ENCODE data around the gene RBKS. TPM values are rescaled to one million over a fixed set of nuclear protein-coding genes. Genes with fewer than 3 reads are reported as not detected.

The RBKS gene
- total RNA-seq, 2 donors from 2014 or later: 5.5 to 8.9 TPM

DNA sequence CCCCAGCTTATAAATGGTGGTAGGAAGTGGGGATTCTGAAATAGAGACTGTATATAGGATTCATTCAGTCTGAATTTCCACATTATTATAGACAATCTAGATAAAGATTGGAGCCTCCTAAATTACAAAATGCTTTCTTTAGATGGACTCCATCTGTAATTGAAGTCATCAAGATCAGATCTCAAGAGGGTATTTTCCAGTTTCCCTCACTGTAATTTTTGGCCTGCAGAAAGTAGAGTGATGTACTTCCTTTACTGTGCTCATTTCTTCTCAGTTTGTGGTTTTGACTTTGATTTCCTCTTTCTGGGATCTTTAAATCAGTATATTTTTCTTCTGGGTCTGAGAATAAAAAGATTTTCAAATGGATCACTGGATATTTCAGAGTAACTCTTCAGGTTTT, 7.5 kb upstream of the RBKS start:
- no peaks in the 10 kb centered on the region for H3K36me3 ChIP-seq
- TF ChIP-seq, protein P1, sequence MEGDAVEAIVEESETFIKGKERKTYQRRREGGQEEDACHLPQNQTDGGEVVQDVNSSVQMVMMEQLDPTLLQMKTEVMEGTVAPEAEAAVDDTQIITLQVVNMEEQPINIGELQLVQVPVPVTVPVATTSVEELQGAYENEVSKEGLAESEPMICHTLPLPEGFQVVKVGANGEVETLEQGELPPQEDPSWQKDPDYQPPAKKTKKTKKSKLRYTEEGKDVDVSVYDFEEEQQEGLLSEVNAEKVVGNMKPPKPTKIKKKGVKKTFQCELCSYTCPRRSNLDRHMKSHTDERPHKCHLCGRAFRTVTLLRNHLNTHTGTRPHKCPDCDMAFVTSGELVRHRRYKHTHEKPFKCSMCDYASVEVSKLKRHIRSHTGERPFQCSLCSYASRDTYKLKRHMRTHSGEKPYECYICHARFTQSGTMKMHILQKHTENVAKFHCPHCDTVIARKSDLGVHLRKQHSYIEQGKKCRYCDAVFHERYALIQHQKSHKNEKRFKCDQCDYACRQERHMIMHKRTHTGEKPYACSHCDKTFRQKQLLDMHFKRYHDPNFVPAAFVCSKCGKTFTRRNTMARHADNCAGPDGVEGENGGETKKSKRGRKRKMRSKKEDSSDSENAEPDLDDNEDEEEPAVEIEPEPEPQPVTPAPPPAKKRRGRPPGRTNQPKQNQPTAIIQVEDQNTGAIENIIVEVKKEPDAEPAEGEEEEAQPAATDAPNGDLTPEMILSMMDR (IDR thresholded peaks at IDR 0.05): no peak
- no peaks in the 10 kb centered on the region for H3K9me3 ChIP-seq
- H3K4me1 ChIP-seq: no peaks in the 10 kb centered on the region
- DNase-seq: no peak
- no peak overlapping the region for H3K4me3 ChIP-seq
- no peaks in the 10 kb centered on the region for H3K27me3 ChIP-seq
- intact Hi-C loops (cut with DNase I): no loop called here
- no peak overlapping the region for H3K9ac ChIP-seq (ENCODE audit: low read depth in 2 of 2, low read length in 2 of 2)
- no peak overlapping the region for H3K27ac ChIP-seq

DNA sequence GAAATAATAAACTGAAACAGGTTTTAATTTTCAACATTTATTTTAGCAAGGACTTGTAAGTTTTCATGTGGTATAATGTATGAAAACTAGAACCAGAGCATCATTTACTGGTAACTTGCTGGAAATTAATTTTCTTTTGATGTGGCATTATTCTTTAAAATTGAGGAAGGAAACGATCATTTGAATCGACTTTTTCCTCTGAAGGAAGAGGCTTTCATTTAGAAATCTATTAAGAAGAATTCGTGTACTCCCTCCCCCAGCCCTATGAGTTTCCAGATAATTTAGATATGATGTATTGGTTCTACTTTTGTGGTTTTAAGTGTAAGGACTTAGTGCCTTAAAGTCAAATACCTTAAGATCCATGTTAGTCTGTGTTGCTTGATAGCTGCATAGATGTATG, 2.8 kb upstream of the RBKS start:
- Histone ChIP-seq H3K4me3 (no peak overlapping the region), H3K27me3 (no peaks in the 10 kb centered on the region), H3K27ac (no peak overlapping the region), H3K9ac (ENCODE audit: low read depth in 2 of 2, low read length in 2 of 2) (no peak overlapping the region), H3K4me1 (no peaks in the 10 kb centered on the region), H3K36me3 (no peaks in the 10 kb centered on the region), H3K9me3 (no peaks in the 10 kb centered on the region)
- TF ChIP-seq, protein P1 (IDR thresholded peaks at IDR 0.05): no peak
- DNase-seq: no peak
- intact Hi-C loops (cut with DNase I): no loop called here

DNA sequence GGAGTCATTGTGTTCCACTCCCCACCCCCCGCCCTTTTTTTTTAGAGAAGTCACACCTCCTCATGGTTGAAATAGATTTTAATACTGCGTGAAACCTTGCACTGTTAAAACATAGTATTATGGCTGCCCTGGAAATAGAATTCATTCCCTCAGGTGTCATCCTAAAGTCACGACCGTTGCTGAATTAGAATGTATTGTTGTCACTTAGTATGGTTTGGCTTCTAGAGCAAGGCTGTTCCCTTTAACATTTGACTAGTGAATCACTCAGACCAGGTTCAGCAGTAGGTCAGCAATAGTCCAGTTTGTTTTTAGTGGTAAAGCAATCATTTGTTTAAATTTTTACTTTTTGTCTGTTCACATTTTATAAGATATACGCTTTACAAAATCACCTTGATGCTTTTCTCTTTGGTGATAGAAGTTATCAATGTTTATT, 1.5 kb upstream of the RBKS start:
- Histone ChIP-seq H3K9ac (ENCODE audit: low read depth in 2 of 2, low read length in 2 of 2) (no peak overlapping the region), H3K36me3 (no peaks in the 10 kb centered on the region), H3K4me1 (peaks cover 6% of the 10 kb centered on the region), H3K4me3 (no peak overlapping the region), H3K27ac (peak overlapping the region; percentile 95), H3K27me3 (no peaks in the 10 kb centered on the region), H3K9me3 (no peaks in the 10 kb centered on the region)
- TF ChIP-seq, protein P1 (IDR thresholded peaks at IDR 0.05): no peak
- intact Hi-C loops (cut with DNase I): no loop called here
- no peak for DNase-seq

DNA sequence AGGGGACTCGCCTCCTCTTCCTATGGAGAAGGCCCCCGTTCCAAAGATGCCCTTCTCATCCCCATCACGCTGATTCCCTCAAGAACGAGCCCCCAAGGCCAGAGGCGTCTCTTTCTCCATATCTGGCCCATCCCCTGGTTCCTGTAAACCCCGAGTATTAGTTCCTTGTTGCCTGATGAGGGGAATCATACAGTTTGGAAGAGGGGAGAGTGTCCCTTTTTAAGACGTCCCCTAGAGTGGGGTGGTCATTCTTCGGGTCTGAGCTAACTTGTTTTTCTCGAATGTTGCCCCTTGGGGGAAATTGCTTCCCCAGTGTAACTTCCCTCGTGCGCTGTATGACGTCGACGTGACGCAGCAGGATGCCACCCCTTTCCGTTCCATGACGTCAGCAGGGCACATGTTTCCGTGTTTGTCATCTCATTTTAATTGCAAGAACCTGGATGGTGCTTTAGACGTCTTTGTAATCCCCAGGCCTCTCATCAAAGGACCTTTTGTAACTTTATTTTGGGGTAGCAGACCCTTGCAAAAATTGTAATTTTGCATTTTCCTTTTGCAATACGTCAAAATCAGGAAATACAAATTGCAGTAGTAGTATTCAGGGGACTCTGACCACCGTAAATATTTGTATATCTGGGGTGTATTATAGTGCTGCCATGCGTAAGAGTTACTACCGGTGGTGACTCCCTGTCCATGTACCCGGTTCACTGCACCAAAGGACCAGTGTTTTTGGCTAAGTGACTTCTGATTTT, 911 bp upstream of the RBKS start:
- DNase-seq: peak; percentile 86
- intact Hi-C loops (cut with DNase I): no loop called here
- H3K4me1 ChIP-seq: peaks cover 6% of the 10 kb centered on the region
- no peaks in the 10 kb centered on the region for H3K27me3 ChIP-seq
- peak overlapping the region; percentile 95 for H3K27ac ChIP-seq
- no peaks in the 10 kb centered on the region for H3K36me3 ChIP-seq
- peak overlapping the region; percentile 70 for H3K4me3 ChIP-seq
- TF ChIP-seq, protein P1 (IDR thresholded peaks at IDR 0.05): no peak
- peak overlapping the region; percentile 68 to 96 for H3K9ac ChIP-seq (ENCODE audit: low read depth in 2 of 2, low read length in 2 of 2)
- H3K9me3 ChIP-seq: no peaks in the 10 kb centered on the region

DNA sequence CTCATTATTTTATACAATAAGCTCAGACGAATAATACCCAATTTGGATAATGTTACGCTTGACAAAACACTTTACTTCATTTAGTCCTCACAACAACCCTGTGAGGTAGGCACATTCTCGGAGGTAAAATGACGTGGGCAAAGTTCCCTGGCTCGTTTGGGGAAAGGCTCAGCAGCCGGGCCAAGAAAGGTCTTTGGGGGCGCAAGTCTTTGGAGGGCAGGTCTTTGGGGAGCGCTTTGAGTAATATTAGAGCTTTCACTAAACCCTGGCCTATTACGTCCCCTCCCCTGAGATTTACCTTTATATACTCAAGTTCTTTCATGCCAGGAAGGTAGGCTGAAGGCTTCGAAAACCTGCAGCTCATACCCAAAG, 427 bp downstream of the RBKS start:
- H3K9ac ChIP-seq (ENCODE audit: low read depth in 2 of 2, low read length in 2 of 2): peak overlapping the region; percentile 90 to 96
- peak overlapping the region; percentile 70 for H3K4me3 ChIP-seq
- intact Hi-C loops (cut with DNase I): no loop called here

More for the DNA sequence above, 427 bp downstream of the RBKS start:
- H3K27ac ChIP-seq: peak overlapping the region; percentile 95
- TF ChIP-seq, protein P1 (IDR thresholded peaks at IDR 0.05): no peak
- H3K36me3 ChIP-seq: no peaks in the 10 kb centered on the region
- no peaks in the 10 kb centered on the region for H3K27me3 ChIP-seq
- peaks cover 6% of the 10 kb centered on the region for H3K4me1 ChIP-seq
- no peaks in the 10 kb centered on the region for H3K9me3 ChIP-seq
- peak; percentile 32 for DNase-seq

All from colonic mucosa (tissue), 4 donors.